Measurements from ENCODE around the gene KNTC1.

The KNTC1 gene

DNA sequence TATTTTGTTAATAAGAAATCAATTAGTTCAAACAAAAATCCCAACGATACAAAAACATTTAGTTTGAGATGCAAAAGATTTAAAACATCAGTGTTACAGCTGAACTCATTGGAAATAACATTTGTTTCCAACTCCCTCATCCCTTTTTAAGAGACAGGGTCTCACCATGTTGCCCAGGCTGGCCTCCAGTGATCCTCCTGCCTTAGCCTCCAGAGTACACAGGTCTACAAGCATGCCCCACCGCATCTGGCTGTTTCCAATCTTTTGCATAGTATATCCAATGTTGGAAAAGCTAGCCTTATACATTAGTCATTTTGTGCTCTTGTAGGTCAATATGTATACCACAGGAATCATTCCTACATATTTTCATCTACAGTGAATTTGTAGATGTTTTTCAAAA is 11.8 kb upstream of the KNTC1 start:
- no peak overlapping the region for H3K4me3 ChIP-seq (ENCODE audit: low read length)
- DNase-seq (ENCODE audit: low read depth): no peak
- TF ChIP-seq, protein P1, sequence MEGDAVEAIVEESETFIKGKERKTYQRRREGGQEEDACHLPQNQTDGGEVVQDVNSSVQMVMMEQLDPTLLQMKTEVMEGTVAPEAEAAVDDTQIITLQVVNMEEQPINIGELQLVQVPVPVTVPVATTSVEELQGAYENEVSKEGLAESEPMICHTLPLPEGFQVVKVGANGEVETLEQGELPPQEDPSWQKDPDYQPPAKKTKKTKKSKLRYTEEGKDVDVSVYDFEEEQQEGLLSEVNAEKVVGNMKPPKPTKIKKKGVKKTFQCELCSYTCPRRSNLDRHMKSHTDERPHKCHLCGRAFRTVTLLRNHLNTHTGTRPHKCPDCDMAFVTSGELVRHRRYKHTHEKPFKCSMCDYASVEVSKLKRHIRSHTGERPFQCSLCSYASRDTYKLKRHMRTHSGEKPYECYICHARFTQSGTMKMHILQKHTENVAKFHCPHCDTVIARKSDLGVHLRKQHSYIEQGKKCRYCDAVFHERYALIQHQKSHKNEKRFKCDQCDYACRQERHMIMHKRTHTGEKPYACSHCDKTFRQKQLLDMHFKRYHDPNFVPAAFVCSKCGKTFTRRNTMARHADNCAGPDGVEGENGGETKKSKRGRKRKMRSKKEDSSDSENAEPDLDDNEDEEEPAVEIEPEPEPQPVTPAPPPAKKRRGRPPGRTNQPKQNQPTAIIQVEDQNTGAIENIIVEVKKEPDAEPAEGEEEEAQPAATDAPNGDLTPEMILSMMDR (conservative IDR thresholded peaks at IDR 0.05; ENCODE audit: low read length): no peak

DNA sequence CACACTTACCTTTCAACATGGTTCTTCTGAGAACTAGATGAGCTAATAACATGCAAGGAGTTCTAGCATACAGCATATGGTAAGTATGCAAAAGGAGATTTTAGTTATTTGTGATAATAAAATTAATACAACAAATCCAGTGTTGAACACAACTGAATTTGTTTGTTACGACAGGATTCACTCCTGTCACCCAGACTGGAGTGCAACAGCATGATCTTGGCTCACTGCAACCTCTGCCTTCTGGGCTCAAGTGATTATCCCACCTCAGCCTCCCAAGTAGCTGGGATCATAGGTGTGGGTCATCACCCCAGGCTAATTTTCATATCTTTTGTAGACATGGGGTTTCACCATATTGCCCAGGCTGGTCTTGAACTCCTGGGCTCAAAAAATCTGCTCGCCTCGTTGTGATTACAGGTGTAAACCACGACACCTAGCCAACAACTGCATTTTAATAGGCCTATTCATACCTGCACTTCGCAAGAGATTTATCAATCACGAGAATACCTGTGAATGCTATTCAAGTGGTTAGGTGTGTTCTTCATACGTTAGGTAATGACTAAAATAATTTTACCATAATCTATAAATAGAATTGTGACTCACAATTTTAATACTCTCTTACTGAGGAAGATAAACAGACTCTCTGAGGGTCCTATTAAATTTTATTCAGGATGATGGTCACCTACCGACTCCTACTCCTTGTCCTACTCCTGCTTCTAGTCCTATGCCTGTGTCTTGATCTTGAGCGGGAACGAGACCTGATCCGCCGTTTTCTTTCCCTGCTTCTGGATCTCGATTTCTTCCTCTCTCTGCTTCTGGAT is 10.3 kb upstream of the KNTC1 start:
- TF ChIP-seq, protein P1 (conservative IDR thresholded peaks at IDR 0.05; ENCODE audit: low read length): no peak
- no peak for DNase-seq (ENCODE audit: low read depth)
- no peak overlapping the region for H3K4me3 ChIP-seq (ENCODE audit: low read length)

DNA sequence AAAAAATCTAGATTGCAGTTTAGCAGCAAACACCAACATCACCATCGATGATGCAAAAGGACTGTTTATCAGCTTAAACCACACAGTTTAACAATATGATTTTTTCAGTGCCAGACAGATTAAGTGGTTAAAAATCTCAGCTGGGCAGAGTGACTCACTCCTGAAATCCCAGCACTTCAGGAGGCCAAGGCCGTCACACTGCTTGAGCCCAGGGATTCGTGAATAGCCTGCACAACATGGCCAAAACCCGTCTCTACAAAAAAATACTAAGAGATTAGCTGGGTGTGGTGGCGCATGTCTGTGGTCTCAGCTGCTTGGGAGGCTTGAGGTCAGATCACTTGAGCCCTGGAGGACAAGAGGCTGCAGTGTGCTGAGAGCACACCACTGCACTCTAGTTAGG is 9.2 kb upstream of the KNTC1 start:
- H3K4me3 ChIP-seq (ENCODE audit: low read length): no peak overlapping the region
- TF ChIP-seq, protein P1 (conservative IDR thresholded peaks at IDR 0.05; ENCODE audit: low read length): no peak
- peak; percentile 94 for DNase-seq (ENCODE audit: low read depth)

DNA sequence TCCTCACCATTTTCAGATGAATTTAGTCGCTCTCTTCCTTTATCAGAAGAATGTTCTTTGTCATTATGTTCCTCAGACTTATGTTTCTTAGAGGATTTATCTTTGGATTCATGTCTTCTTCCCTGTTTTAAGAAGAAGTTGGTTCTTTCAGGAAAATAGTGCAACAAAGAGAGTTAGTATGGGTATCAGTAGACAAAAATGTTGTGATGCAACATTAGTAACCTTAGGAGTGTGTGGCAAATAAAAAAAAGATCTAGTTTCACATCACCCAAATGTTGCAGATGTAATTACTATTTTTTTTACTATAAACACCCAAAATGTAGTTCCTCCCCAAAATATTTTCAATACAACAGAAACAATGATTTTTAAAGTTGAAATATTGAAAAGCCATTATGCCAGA is 8.1 kb upstream of the KNTC1 start:
- no peak overlapping the region for H3K4me3 ChIP-seq (ENCODE audit: low read length)
- TF ChIP-seq, protein P1 (conservative IDR thresholded peaks at IDR 0.05; ENCODE audit: low read length): no peak
- peak; percentile 27 for DNase-seq (ENCODE audit: low read depth)

DNA sequence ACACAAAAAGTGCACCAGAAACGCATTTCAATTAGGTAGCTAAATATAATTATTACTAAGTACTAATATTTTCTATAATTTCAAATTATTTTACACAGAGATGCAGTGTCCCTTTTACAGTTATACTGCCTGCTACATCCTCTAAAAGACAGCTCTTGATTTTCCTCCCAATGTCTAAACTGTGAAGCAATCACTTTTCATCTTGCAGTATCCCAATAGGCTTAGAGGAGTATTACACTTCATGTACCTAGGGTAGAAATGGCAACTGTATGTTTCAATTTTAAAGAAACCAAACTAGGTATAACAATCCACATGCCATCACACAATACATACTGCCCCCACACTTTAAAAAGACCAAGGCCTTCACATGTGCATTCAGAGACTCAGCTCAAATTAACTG is 7.6 kb upstream of the KNTC1 start:
- no peak overlapping the region for H3K4me3 ChIP-seq (ENCODE audit: low read length)
- TF ChIP-seq, protein P1 (conservative IDR thresholded peaks at IDR 0.05; ENCODE audit: low read length): peak; percentile 18; the same call in 1 of the 2 replicates
- no peak for DNase-seq (ENCODE audit: low read depth)

DNA sequence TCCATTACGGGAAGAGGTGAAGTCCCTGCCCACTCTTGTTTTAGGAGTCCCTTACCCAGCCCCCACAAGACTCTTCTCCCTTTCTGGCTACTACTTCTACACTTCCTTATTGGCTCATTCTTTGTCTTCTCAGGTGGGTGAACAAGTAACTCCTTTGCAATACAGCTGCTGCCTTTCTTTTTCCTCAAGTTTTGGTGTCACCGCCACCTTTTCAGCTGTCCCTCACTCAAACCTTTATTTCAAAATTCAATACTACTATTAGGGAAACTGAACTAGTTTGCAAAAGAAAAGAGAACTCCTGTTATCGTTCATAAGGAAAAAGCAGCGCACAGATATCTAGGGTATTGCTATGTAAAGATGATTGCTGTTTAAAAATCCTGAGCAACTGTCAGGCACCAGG is 6.4 kb upstream of the KNTC1 start:
- DNase-seq (ENCODE audit: low read depth): no peak
- H3K4me3 ChIP-seq (ENCODE audit: low read length): no peak overlapping the region
- TF ChIP-seq, protein P1 (conservative IDR thresholded peaks at IDR 0.05; ENCODE audit: low read length): no peak

DNA sequence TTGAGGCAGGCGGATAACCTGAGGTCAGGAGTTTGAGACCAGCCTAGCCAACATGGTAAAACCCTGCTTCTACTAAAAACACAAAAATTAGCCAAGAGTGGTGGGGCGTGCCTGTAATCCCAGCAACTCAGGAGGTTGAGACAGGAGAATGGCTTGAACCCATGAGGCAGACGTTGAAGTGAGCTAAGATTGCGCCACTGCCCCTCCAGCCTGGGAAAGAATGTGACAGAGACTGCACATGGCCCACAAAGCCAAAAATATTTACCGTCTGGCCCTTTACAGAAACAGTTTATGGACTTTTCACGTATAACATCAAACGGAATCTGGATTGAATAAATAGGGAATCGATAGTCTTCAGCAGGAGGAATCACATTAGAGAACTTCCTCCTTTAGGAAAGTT is 3.8 kb upstream of the KNTC1 start:
- peak; percentile 86 for DNase-seq (ENCODE audit: low read depth)
- TF ChIP-seq, protein P1 (conservative IDR thresholded peaks at IDR 0.05; ENCODE audit: low read length): no peak
- peak overlapping the region; percentile 74 for H3K4me3 ChIP-seq (ENCODE audit: low read length)
